GOT3 (cell line): ENCODE results near the gene PCLAF.
"Not testable (repeated sequence)": the region's sequence is repeated elsewhere in the genome, so short reads cannot be mapped to it uniquely, and the experiment has no call there.

Source experiments
- DNase-seq: peaks from one replicate; lab custom pipeline; 2025; ENCODE audit warnings: mixed read lengths; lab: John Stamatoyannopoulos, UW

Gene PCLAF, protein sequence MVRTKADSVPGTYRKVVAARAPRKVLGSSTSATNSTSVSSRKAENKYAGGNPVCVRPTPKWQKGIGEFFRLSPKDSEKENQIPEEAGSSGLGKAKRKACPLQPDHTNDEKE

GRCh38 chr15:64381000-64381751, at the start of gene PCLAF:
PCLAF (minus strand) TSS chr15:64381441; CDS start chr15:64381371, 70 bp downstream.
- peak; percentile 79 for DNase-seq

DNA sequence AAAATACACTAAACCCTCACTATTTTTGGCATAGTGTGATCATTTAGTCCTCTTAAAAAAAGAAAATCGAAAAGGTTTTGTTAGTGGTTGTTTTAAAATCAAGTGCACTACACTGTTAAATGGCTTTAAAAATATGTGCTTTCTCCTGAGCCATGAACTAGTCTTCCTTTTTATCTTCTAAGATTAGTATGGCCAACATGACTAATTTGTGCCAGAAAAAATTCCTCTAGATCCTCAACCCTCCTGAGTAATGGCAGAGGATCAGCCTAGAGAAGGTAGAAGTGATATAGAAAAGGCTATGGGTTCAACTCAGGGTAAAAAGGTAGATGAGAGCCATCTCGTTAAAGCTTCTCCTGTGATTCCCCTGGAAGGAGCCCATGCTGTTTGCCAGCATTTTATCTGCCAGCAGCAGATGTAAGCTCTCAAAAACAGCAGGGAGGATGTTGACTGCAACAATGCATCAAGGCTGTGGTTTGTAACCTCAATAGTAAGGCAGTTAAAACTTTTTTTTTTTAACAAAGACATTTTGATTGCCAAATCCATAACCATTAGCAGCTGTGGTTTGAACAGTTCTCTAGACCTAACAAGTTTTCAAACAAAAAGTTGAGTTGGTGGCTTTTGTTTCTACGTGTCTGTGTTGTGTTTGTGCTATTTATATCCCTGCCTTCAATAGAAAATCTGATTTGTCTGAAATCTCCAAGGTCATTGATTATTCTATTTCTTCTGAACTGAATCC, 48.9 kb upstream of the PCLAF start:
- no peak for DNase-seq

- DNase-seq: no peak
These were observed 48.2 kb upstream of the PCLAF start for GRCh38 chr15:64429448-64429847.

GRCh38 chr15:64426845-64427465, 45.7 kb upstream of the PCLAF start:
- DNase-seq: no peak

DNA sequence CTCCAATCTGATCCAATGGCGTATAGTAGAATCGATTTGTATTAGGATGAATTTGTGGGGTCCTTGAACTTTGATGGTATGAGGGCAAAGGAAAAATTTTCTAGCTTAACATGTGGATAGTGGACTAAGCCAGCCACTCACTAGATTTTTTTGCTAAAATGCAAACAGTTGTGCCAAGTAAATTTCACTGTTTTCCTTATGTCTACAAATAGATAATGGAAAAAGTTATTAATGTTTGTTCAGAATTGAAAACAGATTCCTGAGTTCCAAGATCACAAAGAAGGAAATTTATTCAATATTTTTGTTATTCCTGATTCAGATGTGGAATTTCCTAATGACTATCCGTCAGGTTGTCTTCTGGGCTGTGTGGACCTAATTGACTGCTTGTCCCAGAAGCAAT, 44.0 kb upstream of the PCLAF start:
- no peak for DNase-seq

GRCh38 chr15:64423970-64424369, 42.7 kb upstream of the PCLAF start:
- DNase-seq: no peak

GRCh38 chr15:64422697-64423096, 41.5 kb upstream of the PCLAF start:
- no peak for DNase-seq

- no peak for DNase-seq
These were observed 31.0 kb upstream of the PCLAF start for GRCh38 chr15:64412216-64412615.

DNA sequence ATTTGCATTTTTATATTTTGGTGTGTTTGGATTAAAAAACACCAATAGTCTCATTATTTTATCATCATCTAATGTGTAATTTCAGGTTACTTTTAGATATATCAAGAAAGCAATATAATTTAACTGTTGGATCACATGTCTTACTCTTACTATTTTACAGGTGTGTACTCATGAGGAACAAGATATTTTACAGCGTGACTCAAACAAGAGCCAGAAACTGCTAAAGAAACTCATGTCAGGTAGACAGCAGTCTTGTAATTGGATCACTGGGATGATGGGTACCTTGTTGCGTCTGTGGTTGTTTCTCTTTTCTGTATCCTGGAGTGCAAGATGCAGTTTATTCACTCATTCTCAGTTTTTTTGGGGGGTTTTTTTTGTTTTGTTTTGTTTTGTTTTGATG, 19.3 kb upstream of the PCLAF start:
- no peak for DNase-seq

- DNase-seq: no peak
These were observed 17.3 kb upstream of the PCLAF start for GRCh38 chr15:64398575-64398974.

DNA sequence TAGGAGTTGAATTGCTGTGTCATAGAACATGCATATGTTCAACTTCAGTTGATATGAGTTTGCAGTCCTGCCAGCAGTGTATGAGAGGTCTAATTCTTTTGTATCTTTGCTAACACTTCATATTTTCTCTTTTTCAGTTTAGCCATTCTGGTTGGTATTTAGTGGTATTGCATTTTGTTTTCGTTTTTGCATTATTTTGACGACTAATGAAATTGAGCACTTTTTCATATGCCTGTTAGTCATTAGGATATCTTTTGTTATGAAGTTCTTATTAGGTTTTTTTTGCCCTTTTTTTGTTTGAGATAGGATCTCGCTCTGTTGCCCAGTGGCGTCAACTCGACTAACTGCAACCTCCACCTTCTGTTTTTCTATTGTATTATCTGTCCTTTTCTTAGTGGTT, 15.5 kb upstream of the PCLAF start:
- no peak for DNase-seq

GRCh38 chr15:64392471-64392870, 11.2 kb upstream of the PCLAF start:
- DNase-seq: not testable (repeated sequence)

DNA sequence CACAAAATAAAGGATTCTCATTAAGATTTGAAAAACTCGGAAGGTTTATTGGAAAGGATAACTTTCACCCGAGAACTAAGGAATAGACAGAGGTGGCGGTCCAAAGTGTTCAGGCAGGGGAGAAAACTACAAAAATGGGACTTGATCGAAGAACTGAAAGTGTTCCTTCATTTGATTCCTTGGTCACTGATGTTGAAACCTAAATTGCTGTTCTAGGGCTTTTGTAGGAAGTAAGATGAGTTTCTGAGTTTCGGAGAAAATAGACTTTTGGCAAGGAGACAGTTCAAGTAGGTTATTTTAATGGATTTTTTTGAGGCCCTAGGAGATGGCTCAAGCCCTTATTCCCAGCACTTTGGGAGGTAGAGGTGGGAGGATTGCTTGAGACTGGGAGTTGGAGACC, 7.8 kb upstream of the PCLAF start:
- DNase-seq: no peak

- DNase-seq: peak; percentile 87
These were observed 6.4 kb upstream of the PCLAF start, which contains the start of gene TRIP4 for GRCh38 chr15:64387562-64388168. TRIP4 (plus strand) TSS chr15:64387836; CDS start chr15:64387864, 28 bp downstream.

DNA sequence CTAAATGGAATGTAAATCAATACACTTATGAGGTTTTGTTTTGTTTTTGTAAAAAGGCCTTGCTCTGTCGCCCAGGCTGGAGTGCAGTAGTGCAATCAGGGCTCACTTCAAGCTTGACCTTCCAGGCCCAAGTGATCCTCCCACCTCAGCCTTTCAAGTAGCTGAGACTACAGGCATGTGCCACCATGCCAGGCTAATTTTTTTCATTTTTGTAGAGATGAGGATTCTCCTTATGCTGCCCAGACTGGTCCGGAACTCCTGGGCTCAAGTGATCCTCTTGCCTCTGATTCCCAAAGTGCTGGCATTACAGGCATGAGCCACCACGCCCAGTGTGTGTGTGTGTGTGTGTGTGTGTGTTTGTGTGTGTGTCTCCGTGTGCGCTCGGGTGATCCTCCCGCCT, 5.0 kb upstream of the PCLAF start:
- DNase-seq: no peak

DNA sequence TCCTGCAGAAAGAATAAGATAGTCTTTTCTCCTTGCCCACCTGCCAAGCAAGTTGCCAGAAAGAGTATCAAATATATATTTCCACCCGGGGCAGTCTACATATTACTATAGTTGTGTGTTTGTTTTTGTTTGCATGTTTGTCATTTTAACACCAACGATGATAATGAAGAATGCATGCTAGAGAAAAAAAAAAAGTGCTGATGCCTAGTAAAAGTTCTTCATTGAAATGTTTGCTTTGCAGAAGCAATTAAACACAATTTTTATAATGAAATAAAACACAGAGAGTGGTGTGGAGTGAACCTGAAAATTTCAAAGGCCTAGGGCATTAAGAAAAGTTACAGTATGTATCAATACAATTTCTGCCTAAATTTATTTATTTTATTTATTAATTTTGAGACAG, 2.5 kb upstream of the PCLAF start:
- no peak for DNase-seq

- not testable (repeated sequence) for DNase-seq
These were observed 941 bp downstream of the PCLAF start for GRCh38 chr15:64380130-64380870.

- DNase-seq: no peak
These were observed 1.9 kb downstream of the PCLAF start for GRCh38 chr15:64379216-64379960.

- no peak for DNase-seq
These were observed 7.9 kb downstream of the PCLAF start for GRCh38 chr15:64373360-64373759.

DNA sequence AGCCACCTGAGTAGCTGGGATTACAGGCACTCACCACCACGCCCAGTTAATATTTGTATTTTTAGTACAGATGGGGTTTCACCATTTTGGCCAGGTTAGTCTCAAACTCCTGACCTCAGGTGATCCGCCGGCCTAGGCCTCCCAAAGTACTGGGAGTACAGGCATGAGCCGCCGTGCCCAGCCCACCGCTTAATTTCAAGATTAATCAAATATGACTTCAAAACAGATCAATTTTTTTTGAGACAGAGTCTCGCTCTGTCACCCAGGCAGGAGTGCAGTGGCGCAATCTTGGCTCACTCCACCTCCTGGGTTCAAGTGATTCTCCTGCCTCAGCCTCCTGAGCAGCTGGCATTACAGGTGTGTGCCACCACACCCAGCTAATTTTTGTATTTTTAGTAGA, 9.9 kb downstream of the PCLAF start:
- DNase-seq: not testable (repeated sequence)
